GM12878 (cell line): ENCODE data around the gene KRTAP1-1.

Experiments
- BACH1 ChIP-seq: fragments of 450-650 bp; IDR thresholded peaks from 2 replicates; pipeline ENCODE4 v1.6.1; 2017; ENCODE audit warnings: mild to moderate bottlenecking, borderline replicate concordance
- BCL3 ChIP-seq: IDR thresholded peaks from 2 replicates; pipeline ENCODE4 v1.6.1; 2011; ENCODE audit warnings: borderline replicate concordance, low read depth, mild to moderate bottlenecking, moderate library complexity, low read length; ENCODE audit not compliant: insufficient read depth, poor library complexity, severe bottlenecking
- CEBPB ChIP-seq, 2 experiments: fragments of 150-350 bp in 1 of 2; IDR thresholded peaks; 2 replicates each; pipeline ENCODE4 v1.6.1; 2012 to 2014; ENCODE audit warnings: low read depth in 2 of 2, low read length in 2 of 2, borderline replicate concordance in 1 of 2, inconsistent platforms in 1 of 2
- EZH2 ChIP-seq: IDR thresholded peaks from 2 replicates; pipeline ENCODE4 v1.6.1; 2012; ENCODE audit warnings: low read depth, mild to moderate bottlenecking, control low read depth, inconsistent platforms, low read length, borderline replicate concordance; ENCODE audit not compliant: control insufficient read depth
- NKRF ChIP-seq: fragments of 450-650 bp; conservative IDR thresholded peaks from 2 replicates; pipeline ENCODE4 v1.6.1; 2017; ENCODE audit warnings: mild to moderate bottlenecking, moderate library complexity
- PBX3 ChIP-seq: IDR thresholded peaks from 2 replicates; pipeline ENCODE4 v1.6.1; 2011; ENCODE audit warnings: mild to moderate bottlenecking, low read depth, low read length, moderate library complexity; ENCODE audit not compliant: insufficient replicate concordance
- POLR2A ChIP-seq: IDR thresholded peaks from 2 replicates; pipeline ENCODE4 v1.6.1; 2011; ENCODE audit warnings: low read depth, mild to moderate bottlenecking, low read length
- PRDM15 ChIP-seq: fragments of 450-650 bp; formaldehyde crosslinking; IDR thresholded peaks from 2 replicates; pipeline ENCODE4 v1.4.0; 2020; ENCODE audit warnings: mild to moderate bottlenecking, moderate library complexity
- STAT3 ChIP-seq: IDR thresholded peaks from 2 replicates; pipeline ENCODE4 v1.6.1; 2011; ENCODE audit warnings: low read depth, low read length, improper control_type of control experiment
- ZBTB33 ChIP-seq: fragments of 450-650 bp; IDR thresholded peaks from 2 replicates; pipeline ENCODE4 v1.6.1; 2017; ENCODE audit warnings: mild to moderate bottlenecking
- ZNF592 ChIP-seq: fragments of 450-650 bp; IDR thresholded peaks from 2 replicates; pipeline ENCODE4 v1.6.1; 2017; ENCODE audit warnings: mild to moderate bottlenecking, moderate library complexity
- ZZZ3 ChIP-seq: IDR thresholded peaks from 2 replicates; pipeline ENCODE4 v1.6.1; 2011; ENCODE audit warnings: low read depth; ENCODE audit not compliant: control insufficient read depth, insufficient read length

GRCh38 chr17:41054025-41054424 is 12.8 kb upstream of the KRTAP1-1 start:
- TF ChIP-seq PRDM15 (CRISPR knock-in tag) = no peak
- no peak for TF ChIP-seq ZBTB33
- no peak for TF ChIP-seq BACH1
- no peak for TF ChIP-seq CEBPB (IDR thresholded peaks at IDR 0.05; ENCODE audit: borderline replicate concordance in 1 of 2, low read depth in 2 of 2, low read length in 2 of 2)
- TF ChIP-seq EZH2 = no peak
- TF ChIP-seq ZNF592 = no peak
- no peak for TF ChIP-seq STAT3
- TF ChIP-seq ZZZ3 = no peak
- TF ChIP-seq BCL3 = no peak
- TF ChIP-seq POLR2A = no peak
- TF ChIP-seq PBX3 = no peak
- TF ChIP-seq NKRF = no peak
